Measurements from ENCODE around the gene CCDC91.

The CCDC91 gene

GRCh38 chr12:28585146-28585545 is 394.9 kb downstream of the CCDC91 start:
- DNase-seq (ENCODE audit: low read depth): no peak

- DNase-seq (ENCODE audit: low read depth): no peak
Measured at GRCh38 chr12:28586481-28586880, 396.2 kb downstream of the CCDC91 start.

- DNase-seq (ENCODE audit: low read depth): no peak
Measured at GRCh38 chr12:28591831-28592230, 401.6 kb downstream of the CCDC91 start.
